ENCODE results near the gene KAT6B.

KAT6B gene

DNA sequence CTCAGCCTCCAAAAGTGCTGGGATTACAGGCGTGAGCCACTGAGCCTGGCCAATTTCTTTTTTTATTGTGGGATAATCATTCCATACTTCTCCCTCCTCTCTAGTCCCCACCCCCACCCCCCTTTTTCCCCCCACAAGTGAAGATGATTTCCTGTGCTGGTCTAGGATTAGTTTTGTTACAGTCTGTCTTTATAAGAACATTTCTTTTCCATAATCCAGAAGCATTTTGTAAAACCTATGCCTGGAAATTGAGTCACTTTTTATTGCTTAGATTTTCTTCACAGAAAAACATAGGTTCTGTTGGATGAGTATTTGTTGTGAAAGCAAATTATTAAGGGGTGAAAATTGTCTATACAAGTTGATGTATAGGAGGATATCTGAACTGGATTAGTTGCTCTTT, 98.9 kb downstream of the KAT6B start:
- H3K4me3 ChIP-seq (ENCODE audit: low read depth in 1 of 2, low read length in 2 of 2) = no peak overlapping the region
- no peaks in the 10 kb centered on the region for H3K9me3 ChIP-seq (ENCODE audit: control insufficient read depth in 1 of 2, low read length in 2 of 2)
- no peak overlapping the region for H3K9ac ChIP-seq (ENCODE audit: low read depth in 1 of 2, low read length in 2 of 2)
- no peak overlapping the region for H3K27ac ChIP-seq (ENCODE audit: low read depth, low read length)
- H3K36me3 ChIP-seq (ENCODE audit: control insufficient read depth in 1 of 2, insufficient read depth in 2 of 2, low read length in 2 of 2) = no peaks in the 10 kb centered on the region
- H3K4me1 ChIP-seq (ENCODE audit: control insufficient read depth in 1 of 2, insufficient read depth in 2 of 2, low read length in 2 of 2) = peaks cover 17 to 57% of the 10 kb centered on the region in 2 donors
- no peaks in the 10 kb centered on the region for H3K27me3 ChIP-seq (ENCODE audit: control insufficient read depth in 1 of 2, insufficient read depth in 2 of 2, low read length in 2 of 2)

DNA sequence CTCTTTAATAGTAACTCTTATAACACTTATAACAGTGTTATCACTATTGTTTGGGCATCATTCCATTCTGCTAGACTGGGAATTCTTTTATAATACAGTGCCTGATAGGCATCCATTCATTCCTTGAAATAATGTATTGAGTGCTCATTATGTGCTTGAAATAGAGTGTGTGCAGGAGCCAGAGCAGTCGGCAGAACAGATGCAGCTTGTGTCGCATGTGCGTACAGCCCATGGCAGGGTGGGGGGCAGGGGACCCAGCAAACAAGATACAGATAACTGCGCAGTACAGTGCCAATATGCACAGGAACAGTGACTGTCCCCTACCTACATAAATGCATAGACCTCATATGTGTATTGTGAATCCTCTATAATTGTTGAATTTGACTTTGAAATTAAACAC, 99.3 kb downstream of the KAT6B start:
- Histone ChIP-seq H3K9ac (ENCODE audit: low read depth in 1 of 2, low read length in 2 of 2) (no peak overlapping the region), H3K9me3 (ENCODE audit: control insufficient read depth in 1 of 2, low read length in 2 of 2) (no peaks in the 10 kb centered on the region), H3K27ac (ENCODE audit: low read depth, low read length) (no peak overlapping the region), H3K4me1 (ENCODE audit: control insufficient read depth in 1 of 2, insufficient read depth in 2 of 2, low read length in 2 of 2) (peaks cover 17 to 57% of the 10 kb centered on the region in 2 donors), H3K27me3 (ENCODE audit: control insufficient read depth in 1 of 2, insufficient read depth in 2 of 2, low read length in 2 of 2) (no peaks in the 10 kb centered on the region), H3K4me3 (ENCODE audit: low read depth in 1 of 2, low read length in 2 of 2) (no peak overlapping the region), H3K36me3 (ENCODE audit: control insufficient read depth in 1 of 2, insufficient read depth in 2 of 2, low read length in 2 of 2) (no peaks in the 10 kb centered on the region)

DNA sequence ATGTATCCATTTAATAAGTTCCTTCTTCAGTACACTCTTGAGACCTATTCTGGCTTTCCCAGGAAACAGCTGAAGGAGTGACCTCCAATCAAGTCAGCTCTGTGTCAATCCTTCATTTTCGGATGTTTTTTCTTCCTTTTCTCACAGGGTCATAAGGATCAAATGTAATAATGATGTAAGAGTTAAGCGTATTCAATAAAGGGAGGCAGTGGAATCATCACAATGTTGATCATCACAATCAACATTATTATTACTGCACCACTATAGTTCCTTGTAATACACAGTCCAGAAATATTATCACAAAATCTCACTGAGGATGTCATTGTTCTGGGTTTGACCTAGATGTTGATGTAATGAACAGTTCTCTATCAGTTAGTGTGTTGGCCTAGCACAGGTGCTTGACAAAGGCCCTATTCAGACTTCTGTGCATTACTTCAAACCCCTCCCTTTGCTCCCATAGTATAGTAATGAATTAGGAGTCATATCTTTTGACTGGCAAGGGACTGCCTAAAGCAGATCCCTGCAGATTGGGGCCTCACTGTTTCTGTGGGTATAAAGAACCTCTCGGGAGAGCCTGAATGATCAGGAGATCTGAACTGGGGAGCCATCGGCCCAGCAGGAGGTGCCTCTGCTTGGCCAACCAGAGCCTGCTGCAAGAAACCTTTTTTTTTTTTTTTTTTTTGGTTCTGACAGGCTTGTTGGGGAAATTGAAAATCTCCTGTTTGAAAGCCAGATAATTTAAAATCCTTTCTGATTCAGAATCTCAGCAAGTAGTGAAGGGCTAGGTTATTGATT, 100.6 kb downstream of the KAT6B start:
- H3K4me3 ChIP-seq (ENCODE audit: low read depth in 1 of 2, low read length in 2 of 2) = no peak overlapping the region
- peaks cover 14 to 54% of the 10 kb centered on the region in 2 donors for H3K4me1 ChIP-seq (ENCODE audit: control insufficient read depth in 1 of 2, insufficient read depth in 2 of 2, low read length in 2 of 2)
- no peaks in the 10 kb centered on the region for H3K9me3 ChIP-seq (ENCODE audit: control insufficient read depth in 1 of 2, low read length in 2 of 2)
- no peak overlapping the region for H3K27ac ChIP-seq (ENCODE audit: low read depth, low read length)
- no peaks in the 10 kb centered on the region for H3K27me3 ChIP-seq (ENCODE audit: control insufficient read depth in 1 of 2, insufficient read depth in 2 of 2, low read length in 2 of 2)
- H3K9ac ChIP-seq (ENCODE audit: low read depth in 1 of 2, low read length in 2 of 2) = no peak overlapping the region
- no peaks in the 10 kb centered on the region for H3K36me3 ChIP-seq (ENCODE audit: control insufficient read depth in 1 of 2, insufficient read depth in 2 of 2, low read length in 2 of 2)

DNA sequence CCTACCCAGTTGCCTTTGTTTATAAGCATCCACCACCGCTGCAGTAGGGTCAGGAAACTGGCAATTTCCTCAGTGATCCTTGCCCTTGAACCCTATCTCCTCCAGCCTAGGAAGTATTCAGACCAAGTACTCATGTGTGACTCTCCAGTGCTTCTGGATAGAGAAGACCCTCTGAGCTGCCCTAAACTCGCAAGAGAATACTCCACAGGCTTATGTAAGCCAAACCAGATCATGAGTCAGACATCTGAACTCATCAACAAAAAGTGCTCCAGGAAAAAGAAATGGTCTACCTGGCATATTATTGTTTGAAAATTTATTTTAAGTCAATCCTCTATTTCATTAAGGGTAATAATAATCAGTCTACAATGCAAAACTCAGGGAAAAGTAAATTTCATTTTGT, 101.3 kb downstream of the KAT6B start:
- Histone ChIP-seq H3K4me1 (ENCODE audit: control insufficient read depth in 1 of 2, insufficient read depth in 2 of 2, low read length in 2 of 2) (peaks cover 14 to 51% of the 10 kb centered on the region in 2 donors), H3K36me3 (ENCODE audit: control insufficient read depth in 1 of 2, insufficient read depth in 2 of 2, low read length in 2 of 2) (no peaks in the 10 kb centered on the region), H3K9me3 (ENCODE audit: control insufficient read depth in 1 of 2, low read length in 2 of 2) (no peaks in the 10 kb centered on the region), H3K27ac (ENCODE audit: low read depth, low read length) (no peak overlapping the region), H3K27me3 (ENCODE audit: control insufficient read depth in 1 of 2, insufficient read depth in 2 of 2, low read length in 2 of 2) (no peaks in the 10 kb centered on the region), H3K9ac (ENCODE audit: low read depth in 1 of 2, low read length in 2 of 2) (no peak overlapping the region), H3K4me3 (ENCODE audit: low read depth in 1 of 2, low read length in 2 of 2) (no peak overlapping the region)

DNA sequence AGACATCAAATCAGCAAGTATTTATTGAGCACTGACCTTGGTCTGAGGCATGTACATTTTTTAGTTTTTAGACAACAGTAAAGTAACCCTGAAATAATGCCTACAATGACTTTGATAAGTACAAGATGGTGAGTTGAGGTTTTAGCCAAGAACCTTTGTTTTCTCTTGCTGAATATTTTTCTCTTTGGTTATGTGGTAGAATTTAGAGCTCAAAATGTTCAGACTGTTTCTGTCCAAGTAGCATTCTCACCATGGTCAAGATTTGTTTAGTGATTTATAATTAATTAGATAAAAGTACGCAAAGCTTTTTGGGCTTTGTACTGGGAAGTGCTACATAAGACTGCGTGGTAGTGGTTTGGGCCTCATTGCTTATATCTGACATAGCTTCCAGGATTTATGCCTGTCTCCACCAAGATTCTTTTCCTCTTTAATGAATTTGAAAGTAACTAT, 102.4 kb downstream of the KAT6B start:
- no peaks in the 10 kb centered on the region for H3K36me3 ChIP-seq (ENCODE audit: control insufficient read depth in 1 of 2, insufficient read depth in 2 of 2, low read length in 2 of 2)
- peaks cover 5 to 50% of the 10 kb centered on the region in 2 donors for H3K4me1 ChIP-seq (ENCODE audit: control insufficient read depth in 1 of 2, insufficient read depth in 2 of 2, low read length in 2 of 2)
- no peaks in the 10 kb centered on the region for H3K27me3 ChIP-seq (ENCODE audit: control insufficient read depth in 1 of 2, insufficient read depth in 2 of 2, low read length in 2 of 2)
- no peak overlapping the region for H3K4me3 ChIP-seq (ENCODE audit: low read depth in 1 of 2, low read length in 2 of 2)
- no peak overlapping the region for H3K9ac ChIP-seq (ENCODE audit: low read depth in 1 of 2, low read length in 2 of 2)
- no peaks in the 10 kb centered on the region for H3K9me3 ChIP-seq (ENCODE audit: control insufficient read depth in 1 of 2, low read length in 2 of 2)
- H3K27ac ChIP-seq (ENCODE audit: low read depth, low read length) = no peak overlapping the region

DNA sequence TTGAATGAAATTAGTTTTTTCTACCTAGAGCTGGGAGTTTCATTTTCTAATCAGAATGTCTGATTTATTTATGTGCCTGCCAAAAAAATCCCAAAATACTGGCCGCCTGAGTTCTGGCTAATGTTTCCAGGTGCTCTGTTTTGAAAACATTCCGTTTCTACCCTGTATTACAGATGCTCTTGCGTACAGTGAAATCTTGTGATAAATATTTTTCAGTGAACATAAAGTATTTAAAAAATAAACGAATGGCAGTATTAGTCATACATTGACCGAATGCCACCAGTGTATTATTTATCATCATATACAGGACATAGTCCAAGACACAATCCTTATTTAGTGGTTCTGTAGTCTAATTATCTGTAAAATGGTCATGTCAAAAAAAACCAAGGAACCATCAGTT, 102.8 kb downstream of the KAT6B start:
- Histone ChIP-seq H3K9ac (ENCODE audit: low read depth in 1 of 2, low read length in 2 of 2) (no peak overlapping the region), H3K27ac (ENCODE audit: low read depth, low read length) (no peak overlapping the region), H3K9me3 (ENCODE audit: control insufficient read depth in 1 of 2, low read length in 2 of 2) (no peaks in the 10 kb centered on the region), H3K4me3 (ENCODE audit: low read depth in 1 of 2, low read length in 2 of 2) (no peak overlapping the region), H3K27me3 (ENCODE audit: control insufficient read depth in 1 of 2, insufficient read depth in 2 of 2, low read length in 2 of 2) (no peaks in the 10 kb centered on the region), H3K4me1 (ENCODE audit: control insufficient read depth in 1 of 2, insufficient read depth in 2 of 2, low read length in 2 of 2) (peaks cover under 1 to 49% of the 10 kb centered on the region in 2 donors), H3K36me3 (ENCODE audit: control insufficient read depth in 1 of 2, insufficient read depth in 2 of 2, low read length in 2 of 2) (no peaks in the 10 kb centered on the region)

DNA sequence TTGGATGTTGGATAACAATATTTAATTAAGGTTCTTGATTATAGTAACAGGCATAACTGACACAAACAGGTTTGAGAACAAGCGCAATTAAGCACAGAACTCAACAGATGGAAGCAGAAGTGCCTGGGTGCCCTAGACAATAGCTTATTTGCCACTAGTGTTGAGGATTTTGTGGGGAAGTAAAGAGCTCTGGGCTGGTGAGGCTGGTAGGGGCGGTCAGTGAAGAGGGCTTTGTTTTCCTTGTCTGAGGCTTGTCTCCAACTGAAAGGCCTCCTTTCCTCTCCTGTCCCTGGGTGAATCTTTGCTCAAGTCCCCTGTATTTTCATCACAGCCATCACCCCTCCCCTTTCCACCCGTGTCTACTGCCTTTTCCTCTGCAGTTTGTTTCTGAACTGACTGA, 104.6 kb downstream of the KAT6B start:
- Histone ChIP-seq H3K4me1 (ENCODE audit: control insufficient read depth in 1 of 2, insufficient read depth in 2 of 2, low read length in 2 of 2) (peaks cover 0 to 49% of the 10 kb centered on the region in 2 donors), H3K27ac (ENCODE audit: low read depth, low read length) (no peak overlapping the region), H3K9ac (ENCODE audit: low read depth in 1 of 2, low read length in 2 of 2) (no peak overlapping the region), H3K9me3 (ENCODE audit: control insufficient read depth in 1 of 2, low read length in 2 of 2) (no peaks in the 10 kb centered on the region), H3K36me3 (ENCODE audit: control insufficient read depth in 1 of 2, insufficient read depth in 2 of 2, low read length in 2 of 2) (no peaks in the 10 kb centered on the region), H3K4me3 (ENCODE audit: low read depth in 1 of 2, low read length in 2 of 2) (no peak overlapping the region), H3K27me3 (ENCODE audit: control insufficient read depth in 1 of 2, insufficient read depth in 2 of 2, low read length in 2 of 2) (no peaks in the 10 kb centered on the region)

DNA sequence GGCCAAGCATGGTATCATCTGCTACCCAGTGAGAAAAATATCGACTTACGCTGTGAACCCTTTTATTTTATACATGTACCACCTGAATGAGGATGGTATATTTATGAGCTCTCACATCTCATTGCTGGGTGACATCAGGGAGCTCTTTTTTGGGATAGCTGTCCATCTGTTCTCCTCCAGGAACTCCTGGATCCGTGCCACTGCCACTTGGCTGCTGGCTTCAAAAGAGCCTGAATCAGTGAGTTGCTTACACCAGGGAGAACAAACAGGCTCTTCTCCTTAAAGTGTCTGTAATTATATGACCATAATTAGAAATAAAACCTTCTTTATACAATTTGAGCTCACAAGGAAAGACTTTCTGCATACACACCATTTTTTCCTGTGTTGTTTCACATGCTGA, 106.2 kb downstream of the KAT6B start:
- no peak overlapping the region for H3K27ac ChIP-seq (ENCODE audit: low read depth, low read length)
- H3K9me3 ChIP-seq (ENCODE audit: control insufficient read depth in 1 of 2, low read length in 2 of 2) = no peaks in the 10 kb centered on the region
- H3K9ac ChIP-seq (ENCODE audit: low read depth in 1 of 2, low read length in 2 of 2) = no peak overlapping the region
- peaks cover 7 to 55% of the 10 kb centered on the region in 2 donors for H3K4me1 ChIP-seq (ENCODE audit: control insufficient read depth in 1 of 2, insufficient read depth in 2 of 2, low read length in 2 of 2)
- H3K27me3 ChIP-seq (ENCODE audit: control insufficient read depth in 1 of 2, insufficient read depth in 2 of 2, low read length in 2 of 2) = no peaks in the 10 kb centered on the region
- no peaks in the 10 kb centered on the region for H3K36me3 ChIP-seq (ENCODE audit: control insufficient read depth in 1 of 2, insufficient read depth in 2 of 2, low read length in 2 of 2)
- H3K4me3 ChIP-seq (ENCODE audit: low read depth in 1 of 2, low read length in 2 of 2) = no peak overlapping the region

DNA sequence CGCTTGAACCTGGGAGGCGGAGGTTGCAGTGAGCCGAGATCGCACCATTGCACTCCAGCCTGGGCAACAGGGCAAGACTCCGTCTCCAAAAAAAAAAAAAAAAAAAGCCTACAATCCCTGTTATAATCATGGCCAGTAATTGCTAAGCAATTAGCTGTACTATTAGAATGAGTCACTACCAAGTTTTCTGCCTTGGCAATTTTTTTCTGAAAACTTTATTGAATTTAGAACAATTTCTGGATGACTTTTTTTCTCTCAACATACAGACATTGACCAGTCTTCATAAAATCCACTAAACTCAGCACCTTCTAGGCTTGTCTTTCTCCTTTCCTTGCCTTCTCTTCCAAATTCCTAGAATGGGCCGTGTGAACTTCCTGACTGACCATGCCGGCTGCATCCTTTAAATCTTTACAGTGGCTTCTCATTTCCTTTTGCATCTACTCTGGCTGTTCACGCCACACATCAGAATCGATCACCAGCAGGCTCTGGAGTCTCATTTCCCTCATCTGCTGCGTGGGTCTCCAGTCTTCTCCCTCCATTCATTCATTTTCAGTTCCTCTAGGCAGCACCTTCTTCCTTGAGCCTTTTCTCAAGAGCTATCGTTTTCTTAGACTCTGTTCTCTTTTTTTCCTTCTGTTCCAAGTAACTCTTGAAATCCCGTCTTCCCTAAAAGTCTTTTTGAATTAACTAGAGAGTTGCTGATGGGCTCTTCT, 107.9 kb downstream of the KAT6B start:
- H3K9me3 ChIP-seq (ENCODE audit: control insufficient read depth in 1 of 2, low read length in 2 of 2) = no peaks in the 10 kb centered on the region
- H3K9ac ChIP-seq (ENCODE audit: low read depth in 1 of 2, low read length in 2 of 2) = no peak overlapping the region
- no peak overlapping the region for H3K27ac ChIP-seq (ENCODE audit: low read depth, low read length)
- no peak overlapping the region for H3K4me3 ChIP-seq (ENCODE audit: low read depth in 1 of 2, low read length in 2 of 2)
- H3K4me1 ChIP-seq (ENCODE audit: control insufficient read depth in 1 of 2, insufficient read depth in 2 of 2, low read length in 2 of 2) = peaks cover 8 to 45% of the 10 kb centered on the region in 2 donors
- H3K27me3 ChIP-seq (ENCODE audit: control insufficient read depth in 1 of 2, insufficient read depth in 2 of 2, low read length in 2 of 2) = no peaks in the 10 kb centered on the region
- H3K36me3 ChIP-seq (ENCODE audit: control insufficient read depth in 1 of 2, insufficient read depth in 2 of 2, low read length in 2 of 2) = no peaks in the 10 kb centered on the region

DNA sequence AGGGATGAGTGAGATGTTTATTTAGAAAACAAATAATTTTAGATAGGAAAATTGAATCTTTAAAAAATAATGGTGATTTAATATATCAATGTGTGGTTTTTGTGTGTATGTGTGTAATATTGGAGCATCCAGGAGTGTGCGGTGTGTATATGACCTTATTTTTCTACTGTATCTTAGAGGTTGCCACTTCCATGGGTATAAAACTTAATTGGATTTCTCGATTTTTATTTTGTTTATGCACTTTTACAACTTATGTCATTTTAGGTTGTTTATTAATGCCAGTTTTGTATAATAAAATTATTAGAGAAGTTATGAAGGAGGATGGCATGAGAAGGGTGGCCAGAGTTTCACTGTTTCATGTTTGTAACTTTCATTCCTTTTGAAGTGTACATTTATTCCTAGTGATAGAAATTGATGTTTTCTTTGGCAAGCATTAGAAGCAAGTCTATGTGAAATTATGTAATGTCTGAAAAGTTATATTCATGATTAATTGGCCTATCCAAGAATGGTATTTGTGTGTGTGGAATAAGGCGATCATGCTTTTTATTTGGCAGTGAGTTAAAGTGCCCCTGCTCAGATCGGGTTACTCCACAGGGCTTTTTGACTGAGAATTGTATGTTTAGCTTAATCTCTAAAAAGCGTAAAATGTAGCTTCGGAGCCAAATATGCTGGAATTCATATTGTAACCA, 110.3 kb downstream of the KAT6B start:
- Histone ChIP-seq H3K4me3 (ENCODE audit: low read depth in 1 of 2, low read length in 2 of 2) (no peak overlapping the region), H3K36me3 (ENCODE audit: control insufficient read depth in 1 of 2, insufficient read depth in 2 of 2, low read length in 2 of 2) (no peaks in the 10 kb centered on the region), H3K9ac (ENCODE audit: low read depth in 1 of 2, low read length in 2 of 2) (no peak overlapping the region), H3K27me3 (ENCODE audit: control insufficient read depth in 1 of 2, insufficient read depth in 2 of 2, low read length in 2 of 2) (no peaks in the 10 kb centered on the region), H3K27ac (ENCODE audit: low read depth, low read length) (no peak overlapping the region), H3K9me3 (ENCODE audit: control insufficient read depth in 1 of 2, low read length in 2 of 2) (no peaks in the 10 kb centered on the region), H3K4me1 (ENCODE audit: control insufficient read depth in 1 of 2, insufficient read depth in 2 of 2, low read length in 2 of 2) (peaks cover 8 to 38% of the 10 kb centered on the region in 2 donors)
